GM10266 (cell line): ENCODE results near the gene SULT4A1.

Experiments used
- DNase-seq: peaks from one replicate; pipeline ENCODE4 v3.0.0; 2012; ENCODE audit errors: extremely low spot score
- CTCF ChIP-seq: IDR thresholded peaks from 2 replicates; pipeline ENCODE4 v1.5.1; 2012; ENCODE audit warnings: mild to moderate bottlenecking, low read depth; ENCODE audit not compliant: control insufficient read depth, insufficient read depth; ENCODE audit errors: missing control alignments

The SULT4A1 gene

GRCh38 chr22:43848366-43849171 is 13.7 kb downstream of the SULT4A1 start:
- DNase-seq, result no peak
- no peak for TF ChIP-seq CTCF

- no peak for DNase-seq
- TF ChIP-seq CTCF, result no peak
These were observed 14.7 kb downstream of the SULT4A1 start for GRCh38 chr22:43847376-43848289.

GRCh38 chr22:43846966-43847365 is 15.3 kb downstream of the SULT4A1 start:
- TF ChIP-seq CTCF, result no peak
- no peak for DNase-seq

GRCh38 chr22:43845981-43846380 is 16.3 kb downstream of the SULT4A1 start:
- TF ChIP-seq CTCF, result no peak
- DNase-seq, result no peak

GRCh38 chr22:43844560-43845545 is 17.5 kb downstream of the SULT4A1 start:
- TF ChIP-seq CTCF, result no peak

GRCh38 chr22:43843783-43844530 is 18.4 kb downstream of the SULT4A1 start:
- no peak for TF ChIP-seq CTCF
- DNase-seq, result no peak

More at GRCh38 chr22:43844560-43845545, 17.5 kb downstream of the SULT4A1 start:
- no peak for DNase-seq
